ENCODE data around the gene ARL6IP4.

Gene ARL6IP4

DNA sequence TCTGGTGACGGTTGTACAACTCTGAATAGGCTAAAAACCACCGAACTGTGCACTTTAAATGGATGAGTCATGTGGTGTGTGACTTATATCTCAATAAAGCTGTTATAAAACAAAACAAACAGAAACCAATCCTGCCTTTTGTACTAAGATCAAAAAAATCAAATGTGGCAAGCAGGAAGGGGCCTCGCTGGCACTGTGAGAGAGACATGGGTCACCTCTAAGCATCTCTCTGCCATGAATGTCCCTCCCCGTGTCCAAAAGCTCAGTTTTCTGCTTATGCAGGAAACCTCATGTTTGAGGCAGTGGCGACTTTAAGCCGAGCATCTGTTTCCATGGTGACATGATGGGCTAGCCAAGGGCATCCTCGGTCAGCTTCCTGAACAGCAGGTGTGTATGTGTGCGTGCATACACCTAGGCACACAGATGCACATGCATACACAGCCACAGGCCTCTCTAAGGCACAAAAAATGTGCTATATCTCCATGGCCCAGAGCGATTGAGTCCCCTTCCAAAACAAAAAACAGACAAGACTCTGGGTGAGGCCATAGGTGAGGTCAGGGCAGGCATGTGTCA, 44.4 kb downstream of the ARL6IP4 start:
- H3K4me1 ChIP-seq (ENCODE audit: control insufficient read depth in 1 of 2, insufficient read depth in 2 of 2, low read length in 2 of 2): no peaks in the 10 kb centered on the region
- H3K27me3 ChIP-seq (ENCODE audit: low read depth, low read length): no peaks in the 10 kb centered on the region
- no peak overlapping the region for H3K4me3 ChIP-seq (ENCODE audit: low read depth in 1 of 2, low read length in 2 of 2)
- no peaks in the 10 kb centered on the region for H3K9me3 ChIP-seq (ENCODE audit: control insufficient read depth in 1 of 2, low read length in 2 of 2)
- no peak overlapping the region for H3K27ac ChIP-seq (ENCODE audit: low read length)
- H3K36me3 ChIP-seq (ENCODE audit: control insufficient read depth in 1 of 2, insufficient read depth in 2 of 2, low read length in 2 of 2): peaks cover 0 to 12% of the 10 kb centered on the region in 2 donors

DNA sequence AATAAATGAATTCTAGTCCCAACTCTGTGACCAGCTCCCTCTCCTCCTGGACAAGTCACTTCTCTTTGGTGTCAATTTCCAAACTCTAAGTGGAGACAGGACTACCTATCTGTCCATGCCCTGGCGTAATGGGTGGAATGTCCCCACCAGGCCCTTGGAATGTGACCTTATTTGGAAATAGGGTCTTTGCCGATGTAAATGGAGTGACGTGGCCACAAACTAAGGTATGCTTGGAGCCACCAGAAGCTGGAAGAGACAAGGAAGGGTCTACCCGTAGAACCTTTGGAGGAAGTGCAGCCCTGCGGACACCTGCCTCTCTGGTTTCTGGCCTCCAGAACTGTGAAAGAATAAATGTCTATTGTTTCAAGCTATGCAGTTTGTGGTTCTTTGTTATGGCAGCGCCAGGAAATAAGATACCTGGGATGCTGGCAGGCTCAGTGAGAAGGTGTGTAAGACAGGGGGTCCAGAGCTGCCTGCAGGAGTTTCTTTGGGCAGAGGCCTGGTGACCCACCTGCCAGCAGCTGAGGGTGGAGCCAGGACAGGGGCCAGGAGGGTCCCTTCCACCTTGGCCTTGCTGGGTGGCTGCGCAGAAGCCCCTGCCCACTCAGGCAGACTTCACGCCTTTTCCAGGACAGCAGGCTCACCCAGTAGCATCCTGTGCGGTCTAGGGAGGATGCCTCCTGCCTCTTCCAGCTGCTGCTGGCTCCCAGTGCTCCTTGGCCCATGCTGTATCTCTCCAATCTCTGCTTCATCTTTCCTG, 45.8 kb downstream of the ARL6IP4 start:
- Histone ChIP-seq H3K36me3 (ENCODE audit: control insufficient read depth in 1 of 2, insufficient read depth in 2 of 2, low read length in 2 of 2) (peaks cover 0 to 16% of the 10 kb centered on the region in 2 donors), H3K27ac (ENCODE audit: low read length) (no peak overlapping the region), H3K9me3 (ENCODE audit: control insufficient read depth in 1 of 2, low read length in 2 of 2) (no peaks in the 10 kb centered on the region), H3K4me3 (ENCODE audit: low read depth in 1 of 2, low read length in 2 of 2) (no peak overlapping the region), H3K27me3 (ENCODE audit: low read depth, low read length) (no peaks in the 10 kb centered on the region), H3K4me1 (ENCODE audit: control insufficient read depth in 1 of 2, insufficient read depth in 2 of 2, low read length in 2 of 2) (no peaks in the 10 kb centered on the region)

DNA sequence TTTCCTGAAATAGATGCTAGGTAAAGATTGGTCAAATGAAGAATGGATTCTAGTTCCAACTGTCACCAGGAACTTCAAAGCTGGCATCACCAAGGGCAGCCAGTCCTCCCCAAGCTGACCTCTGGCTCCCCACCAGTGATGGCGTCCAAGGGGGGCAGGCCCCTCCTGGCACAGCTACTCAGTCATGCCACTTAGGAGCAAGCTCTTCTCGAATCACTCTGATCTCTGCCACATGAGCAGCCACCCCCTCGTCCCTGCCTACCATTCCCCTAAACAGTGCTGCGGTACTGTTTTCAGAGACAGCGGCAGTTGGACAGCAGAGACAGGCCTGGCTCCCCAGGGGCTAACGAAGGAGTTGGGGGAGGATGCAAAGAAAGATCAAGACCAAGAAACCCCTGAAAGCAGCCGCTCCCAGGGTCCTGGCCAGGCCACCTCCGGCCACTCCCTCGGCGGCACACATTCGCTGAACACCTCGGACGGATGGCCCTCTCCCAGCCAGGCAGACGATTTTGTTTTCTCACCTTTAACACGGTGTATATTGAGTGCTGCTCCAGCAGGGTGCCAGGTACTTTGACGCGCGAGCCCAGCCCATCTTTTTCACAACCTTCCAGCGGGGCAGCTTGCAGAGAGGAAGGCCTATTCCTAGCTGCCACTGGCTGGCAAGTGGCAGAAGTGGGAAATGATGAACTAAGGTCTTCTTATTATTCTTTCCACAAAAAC, 47.4 kb downstream of the ARL6IP4 start:
- Histone ChIP-seq H3K27me3 (ENCODE audit: low read depth, low read length) (no peaks in the 10 kb centered on the region), H3K9me3 (ENCODE audit: control insufficient read depth in 1 of 2, low read length in 2 of 2) (no peaks in the 10 kb centered on the region), H3K36me3 (ENCODE audit: control insufficient read depth in 1 of 2, insufficient read depth in 2 of 2, low read length in 2 of 2) (peaks cover 0 to 20% of the 10 kb centered on the region in 2 donors), H3K4me1 (ENCODE audit: control insufficient read depth in 1 of 2, insufficient read depth in 2 of 2, low read length in 2 of 2) (no peaks in the 10 kb centered on the region), H3K4me3 (ENCODE audit: low read depth in 1 of 2, low read length in 2 of 2) (no peak overlapping the region), H3K27ac (ENCODE audit: low read length) (no peak overlapping the region)

DNA sequence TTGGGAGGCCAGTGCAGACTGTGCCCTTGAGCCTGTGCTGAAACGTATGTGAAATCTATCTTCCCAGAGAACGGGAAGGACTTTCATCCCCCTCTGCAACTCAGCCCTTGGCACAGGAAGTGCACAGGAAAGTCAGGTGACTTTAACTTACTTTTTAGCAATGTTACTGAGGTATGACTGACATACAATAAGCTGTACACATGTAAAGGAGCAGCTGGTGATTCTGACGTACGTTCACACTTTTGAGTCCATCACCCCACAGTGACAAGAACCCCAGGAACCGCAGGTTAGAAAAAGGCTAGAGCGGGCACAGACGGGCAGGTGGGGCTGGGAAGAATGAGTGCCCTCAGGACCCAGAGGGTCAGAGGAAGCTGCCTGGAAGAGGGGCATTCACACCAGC, 48.0 kb downstream of the ARL6IP4 start:
- Histone ChIP-seq H3K9me3 (ENCODE audit: control insufficient read depth in 1 of 2, low read length in 2 of 2) (no peaks in the 10 kb centered on the region), H3K27me3 (ENCODE audit: low read depth, low read length) (no peaks in the 10 kb centered on the region), H3K36me3 (ENCODE audit: control insufficient read depth in 1 of 2, insufficient read depth in 2 of 2, low read length in 2 of 2) (peaks cover 5 to 24% of the 10 kb centered on the region in 2 donors), H3K27ac (ENCODE audit: low read length) (no peak overlapping the region), H3K4me1 (ENCODE audit: control insufficient read depth in 1 of 2, insufficient read depth in 2 of 2, low read length in 2 of 2) (no peaks in the 10 kb centered on the region), H3K4me3 (ENCODE audit: low read depth in 1 of 2, low read length in 2 of 2) (no peak overlapping the region)

GRCh38 chr12:123029550-123029949, 49.1 kb downstream of the ARL6IP4 start:
- H3K27ac ChIP-seq (ENCODE audit: low read length): no peak overlapping the region
- H3K27me3 ChIP-seq (ENCODE audit: low read depth, low read length): no peaks in the 10 kb centered on the region
- H3K36me3 ChIP-seq (ENCODE audit: control insufficient read depth in 1 of 2, insufficient read depth in 2 of 2, low read length in 2 of 2): peaks cover 10 to 24% of the 10 kb centered on the region in 2 donors

GRCh38 chr12:123030686-123031085, 50.2 kb downstream of the ARL6IP4 start:
- Histone ChIP-seq H3K27me3 (ENCODE audit: low read depth, low read length) (no peaks in the 10 kb centered on the region), H3K27ac (ENCODE audit: low read length) (no peak overlapping the region), H3K36me3 (ENCODE audit: control insufficient read depth in 1 of 2, insufficient read depth in 2 of 2, low read length in 2 of 2) (peaks cover 10 to 24% of the 10 kb centered on the region in 2 donors), H3K4me3 (ENCODE audit: low read depth in 1 of 2, low read length in 2 of 2) (no peak overlapping the region), H3K9me3 (ENCODE audit: control insufficient read depth in 1 of 2, low read length in 2 of 2) (no peaks in the 10 kb centered on the region), H3K4me1 (ENCODE audit: control insufficient read depth in 1 of 2, insufficient read depth in 2 of 2, low read length in 2 of 2) (no peaks in the 10 kb centered on the region)

More at GRCh38 chr12:123029550-123029949, 49.1 kb downstream of the ARL6IP4 start:
- H3K4me1 ChIP-seq (ENCODE audit: control insufficient read depth in 1 of 2, insufficient read depth in 2 of 2, low read length in 2 of 2): no peaks in the 10 kb centered on the region
- H3K4me3 ChIP-seq (ENCODE audit: low read depth in 1 of 2, low read length in 2 of 2): no peak overlapping the region
- no peaks in the 10 kb centered on the region for H3K9me3 ChIP-seq (ENCODE audit: control insufficient read depth in 1 of 2, low read length in 2 of 2)

GRCh38 chr12:123031171-123031845, 50.8 kb downstream of the ARL6IP4 start:
- Histone ChIP-seq H3K36me3 (ENCODE audit: control insufficient read depth in 1 of 2, insufficient read depth in 2 of 2, low read length in 2 of 2) (peaks cover 10 to 24% of the 10 kb centered on the region in 2 donors), H3K27me3 (ENCODE audit: low read depth, low read length) (no peaks in the 10 kb centered on the region), H3K4me3 (ENCODE audit: low read depth in 1 of 2, low read length in 2 of 2) (no peak overlapping the region), H3K4me1 (ENCODE audit: control insufficient read depth in 1 of 2, insufficient read depth in 2 of 2, low read length in 2 of 2) (no peaks in the 10 kb centered on the region), H3K9me3 (ENCODE audit: control insufficient read depth in 1 of 2, low read length in 2 of 2) (no peaks in the 10 kb centered on the region), H3K27ac (ENCODE audit: low read length) (no peak overlapping the region)

Data from muscle layer of duodenum (tissue), 2 donors.